ENCODE measurements around the gene RIMS1. TPM values are rescaled to one million over a fixed set of nuclear protein-coding genes. Genes with fewer than 3 reads are reported as not detected.
A peak's percentile ranks its signal among the peaks of the same experiment; 100 is the strongest.

The RIMS1 gene
- total RNA-seq, 4 donors from 2014 or later = 0.17 to 0.89 (median 0.44) TPM

- intact Hi-C loops (cut with DNase I) = no loop called here
- Histone ChIP-seq H3K27me3 (no peaks in the 10 kb centered on the region), H3K9me3 (no peaks in the 10 kb centered on the region), H3K4me3 (replicated peaks in 1 of 3) (no peak overlapping the region), H3K27ac (no peak overlapping the region), H3K4me1 (no peaks in the 10 kb centered on the region), H3K36me3 (no peaks in the 10 kb centered on the region)
- no peak for TF ChIP-seq POLR2A (IDR thresholded peaks at IDR 0.05)
- TF ChIP-seq CTCF (IDR thresholded peaks at IDR 0.05) = no peak
- DNase-seq = no peak
Measured at GRCh38 chr6:72140795-72141194, 254.4 kb downstream of the RIMS1 start.

DNA sequence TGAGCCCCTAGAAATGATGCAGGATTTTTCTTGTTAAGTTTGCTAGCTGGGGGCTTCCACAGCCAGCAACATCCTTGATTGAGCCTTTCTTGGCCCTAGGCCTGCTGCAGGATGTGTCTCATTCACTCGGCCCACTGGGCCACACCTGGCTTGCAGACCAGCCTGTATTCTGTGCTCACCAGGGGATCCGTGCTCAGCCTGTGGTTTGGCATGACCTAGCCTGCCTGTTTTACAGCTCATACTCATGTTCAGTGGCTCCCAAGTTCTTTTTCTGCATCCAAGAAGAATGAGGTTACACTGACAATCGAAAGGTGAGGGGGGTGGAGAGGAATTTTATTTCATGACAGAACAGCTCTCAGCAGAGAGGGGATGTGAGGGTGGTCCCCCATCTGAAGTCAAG lies 263.4 kb downstream of the RIMS1 start:
- Histone ChIP-seq H3K36me3 (no peaks in the 10 kb centered on the region), H3K4me1 (no peaks in the 10 kb centered on the region), H3K27me3 (no peaks in the 10 kb centered on the region), H3K9me3 (no peaks in the 10 kb centered on the region), H3K27ac (no peak overlapping the region), H3K4me3 (replicated peaks in 1 of 3) (no peak overlapping the region)
- no peak for TF ChIP-seq CTCF (IDR thresholded peaks at IDR 0.05)
- TF ChIP-seq POLR2A (IDR thresholded peaks at IDR 0.05) = no peak
- WGBS, 2 donors = 84% methylated on average over 3 of the region's 3 CpGs
- intact Hi-C loops (cut with DNase I) = no loop called here
- no peak for DNase-seq

- intact Hi-C loops (cut with DNase I) = no loop called here
- WGBS, 2 donors = 57 to 69% methylated on average over 2 of the region's 2 CpGs
Measured at GRCh38 chr6:72151742-72152141, 265.4 kb downstream of the RIMS1 start.

DNA sequence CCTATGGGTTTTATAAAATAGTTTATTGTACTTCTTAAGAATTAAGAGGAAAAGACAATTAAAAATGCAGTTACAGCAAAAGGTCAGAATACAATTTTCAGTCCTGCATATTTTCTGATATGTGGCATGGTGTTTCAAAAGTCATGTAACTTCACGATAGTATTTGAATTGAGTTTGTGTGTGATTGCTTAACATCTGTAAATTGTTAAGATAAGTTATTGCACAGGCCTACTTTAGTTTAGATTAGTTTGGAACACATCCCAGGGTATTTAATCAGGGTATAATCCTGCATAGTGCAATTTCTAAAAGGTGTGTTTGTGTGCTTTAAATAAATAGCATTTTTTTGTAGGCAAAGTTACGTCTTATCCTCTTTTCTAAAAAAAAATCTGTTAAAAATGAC lies 289.6 kb downstream of the RIMS1 start:
- TF ChIP-seq POLR2A (IDR thresholded peaks at IDR 0.05) (no peak), CTCF (IDR thresholded peaks at IDR 0.05) (no peak)
- intact Hi-C loops (cut with DNase I) = no loop called here
- 74 to 78% methylated on average over 2 of the region's 2 CpGs for WGBS, 2 donors
- H3K27me3 ChIP-seq = no peaks in the 10 kb centered on the region
- H3K4me3 ChIP-seq (replicated peaks in 1 of 3) = no peak overlapping the region
- no peaks in the 10 kb centered on the region for H3K4me1 ChIP-seq
- no peak overlapping the region for H3K27ac ChIP-seq
- no peaks in the 10 kb centered on the region for H3K36me3 ChIP-seq
- no peak for DNase-seq
- H3K9me3 ChIP-seq = no peaks in the 10 kb centered on the region

More at GRCh38 chr6:72151742-72152141, 265.4 kb downstream of the RIMS1 start:
- Histone ChIP-seq H3K36me3 (no peaks in the 10 kb centered on the region), H3K27ac (no peak overlapping the region), H3K27me3 (no peaks in the 10 kb centered on the region), H3K4me3 (replicated peaks in 1 of 3) (no peak overlapping the region), H3K4me1 (no peaks in the 10 kb centered on the region), H3K9me3 (no peaks in the 10 kb centered on the region)
- TF ChIP-seq POLR2A (IDR thresholded peaks at IDR 0.05) (no peak), CTCF (IDR thresholded peaks at IDR 0.05) (no peak)
- DNase-seq = no peak

- Histone ChIP-seq H3K4me3 (replicated peaks in 1 of 3) (peak overlapping the region in 2 of 3 donors; percentile 9 to 23), H3K27me3 (no peaks in the 10 kb centered on the region), H3K27ac (no peak overlapping the region), H3K36me3 (no peaks in the 10 kb centered on the region), H3K4me1 (no peaks in the 10 kb centered on the region), H3K9me3 (no peaks in the 10 kb centered on the region)
- DNase-seq = peak; percentile 77
- TF ChIP-seq CTCF (IDR thresholded peaks at IDR 0.05) = no peak
- TF ChIP-seq POLR2A (IDR thresholded peaks at IDR 0.05) = peak in 1 of 2 donors; percentile 39
- intact Hi-C loops (cut with DNase I) = no loop called here
- WGBS, 2 donors = 9% methylated on average over 51 of the region's 100 CpGs
Measured at GRCh38 chr6:72182337-72183246, 296.2 kb downstream of the RIMS1 start.
